ENCODE data around the gene MAPK1. TPM values are rescaled to one million over a fixed set of nuclear protein-coding genes. Genes with fewer than 3 reads are reported as not detected.

MAPK1 gene
- total and polyA plus RNA-seq, 9 of the 15 experiments (the other 6 are each of a cell fraction or from before 2014, with no cell fraction given): 46.3 to 575 (median 283) TPM

DNA sequence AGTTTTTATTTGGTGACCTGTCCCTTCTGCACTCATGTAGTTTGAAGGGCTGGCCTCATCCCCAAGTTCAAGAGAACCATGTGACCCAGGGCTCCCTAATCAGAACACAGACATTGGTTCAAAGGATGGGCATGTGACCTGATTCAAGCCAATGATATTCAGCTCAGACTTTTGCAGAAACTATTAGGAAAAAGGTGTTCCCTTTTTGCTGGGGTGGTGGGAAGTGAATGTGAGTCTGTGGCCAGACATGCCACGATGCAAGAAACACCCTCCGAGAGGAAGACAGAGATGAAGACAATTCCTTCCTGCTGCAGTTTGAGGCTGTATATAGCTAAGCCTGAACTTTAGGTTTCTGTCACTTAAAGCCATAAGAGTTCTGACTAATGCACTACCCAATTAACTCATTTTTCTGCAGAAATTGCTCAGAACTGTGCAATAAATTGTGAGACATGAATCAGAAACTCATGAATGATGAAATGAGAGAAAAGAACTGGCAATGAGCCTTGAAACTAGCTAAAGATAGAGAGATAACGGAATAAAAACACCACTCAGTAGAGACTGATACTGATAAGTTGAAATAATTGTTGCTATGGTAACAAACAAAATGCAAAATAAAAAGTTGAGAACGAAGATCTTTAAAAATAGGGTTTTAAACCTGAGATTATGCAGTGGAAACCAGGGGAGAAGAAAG, 9.2 kb upstream of the MAPK1 start (continued):
- TF ChIP-seq, protein P1, sequence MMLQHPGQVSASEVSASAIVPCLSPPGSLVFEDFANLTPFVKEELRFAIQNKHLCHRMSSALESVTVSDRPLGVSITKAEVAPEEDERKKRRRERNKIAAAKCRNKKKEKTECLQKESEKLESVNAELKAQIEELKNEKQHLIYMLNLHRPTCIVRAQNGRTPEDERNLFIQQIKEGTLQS (IDR thresholded peaks at IDR 0.05): no peak
- TF ChIP-seq, protein P1 (CRISPR knock-in tag; conservative IDR thresholded peaks at IDR 0.05): 0 out of 2 replicates have a peak, but pooled peaks have one; percentile 74
- TF ChIP-seq ZNF780A (CRISPR knock-in tag; IDR thresholded peaks at IDR 0.05) (no peak), HNRNPK (IDR thresholded peaks at IDR 0.05; ENCODE audit: low read depth, low read length, poor library complexity, severe bottlenecking) (no peak), BRD4 (IDR thresholded peaks at IDR 0.05) (peak; percentile 75; the same call in 1 of the 2 replicates), ZC3H4 (CRISPR knock-in tag; IDR thresholded peaks at IDR 0.05; ENCODE audit: borderline replicate concordance) (no peak), ZNF133 (CRISPR knock-in tag; IDR thresholded peaks at IDR 0.05) (no peak), HOXB6 (CRISPR knock-in tag; IDR thresholded peaks at IDR 0.05; ENCODE audit: borderline replicate concordance) (no peak), ZFP36 (IDR thresholded peaks at IDR 0.05; ENCODE audit: low read depth, low read length, partially characterized antibody) (no peak), ZNF764 (CRISPR knock-in tag; IDR thresholded peaks at IDR 0.05; ENCODE audit: low read depth) (no peak), JUND (IDR thresholded peaks at IDR 0.05; ENCODE audit: borderline replicate concordance, low read depth, low read length) (peak; percentile 55; the same call in 1 of the 2 replicates), JUND (tag; IDR thresholded peaks at IDR 0.05; ENCODE audit: borderline replicate concordance, low read depth, low read length) (no peak)
- TF ChIP-seq, protein P2, sequence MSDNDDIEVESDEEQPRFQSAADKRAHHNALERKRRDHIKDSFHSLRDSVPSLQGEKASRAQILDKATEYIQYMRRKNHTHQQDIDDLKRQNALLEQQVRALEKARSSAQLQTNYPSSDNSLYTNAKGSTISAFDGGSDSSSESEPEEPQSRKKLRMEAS (CRISPR knock-in tag; IDR thresholded peaks at IDR 0.05): no peak
- TF ChIP-seq, protein P3, sequence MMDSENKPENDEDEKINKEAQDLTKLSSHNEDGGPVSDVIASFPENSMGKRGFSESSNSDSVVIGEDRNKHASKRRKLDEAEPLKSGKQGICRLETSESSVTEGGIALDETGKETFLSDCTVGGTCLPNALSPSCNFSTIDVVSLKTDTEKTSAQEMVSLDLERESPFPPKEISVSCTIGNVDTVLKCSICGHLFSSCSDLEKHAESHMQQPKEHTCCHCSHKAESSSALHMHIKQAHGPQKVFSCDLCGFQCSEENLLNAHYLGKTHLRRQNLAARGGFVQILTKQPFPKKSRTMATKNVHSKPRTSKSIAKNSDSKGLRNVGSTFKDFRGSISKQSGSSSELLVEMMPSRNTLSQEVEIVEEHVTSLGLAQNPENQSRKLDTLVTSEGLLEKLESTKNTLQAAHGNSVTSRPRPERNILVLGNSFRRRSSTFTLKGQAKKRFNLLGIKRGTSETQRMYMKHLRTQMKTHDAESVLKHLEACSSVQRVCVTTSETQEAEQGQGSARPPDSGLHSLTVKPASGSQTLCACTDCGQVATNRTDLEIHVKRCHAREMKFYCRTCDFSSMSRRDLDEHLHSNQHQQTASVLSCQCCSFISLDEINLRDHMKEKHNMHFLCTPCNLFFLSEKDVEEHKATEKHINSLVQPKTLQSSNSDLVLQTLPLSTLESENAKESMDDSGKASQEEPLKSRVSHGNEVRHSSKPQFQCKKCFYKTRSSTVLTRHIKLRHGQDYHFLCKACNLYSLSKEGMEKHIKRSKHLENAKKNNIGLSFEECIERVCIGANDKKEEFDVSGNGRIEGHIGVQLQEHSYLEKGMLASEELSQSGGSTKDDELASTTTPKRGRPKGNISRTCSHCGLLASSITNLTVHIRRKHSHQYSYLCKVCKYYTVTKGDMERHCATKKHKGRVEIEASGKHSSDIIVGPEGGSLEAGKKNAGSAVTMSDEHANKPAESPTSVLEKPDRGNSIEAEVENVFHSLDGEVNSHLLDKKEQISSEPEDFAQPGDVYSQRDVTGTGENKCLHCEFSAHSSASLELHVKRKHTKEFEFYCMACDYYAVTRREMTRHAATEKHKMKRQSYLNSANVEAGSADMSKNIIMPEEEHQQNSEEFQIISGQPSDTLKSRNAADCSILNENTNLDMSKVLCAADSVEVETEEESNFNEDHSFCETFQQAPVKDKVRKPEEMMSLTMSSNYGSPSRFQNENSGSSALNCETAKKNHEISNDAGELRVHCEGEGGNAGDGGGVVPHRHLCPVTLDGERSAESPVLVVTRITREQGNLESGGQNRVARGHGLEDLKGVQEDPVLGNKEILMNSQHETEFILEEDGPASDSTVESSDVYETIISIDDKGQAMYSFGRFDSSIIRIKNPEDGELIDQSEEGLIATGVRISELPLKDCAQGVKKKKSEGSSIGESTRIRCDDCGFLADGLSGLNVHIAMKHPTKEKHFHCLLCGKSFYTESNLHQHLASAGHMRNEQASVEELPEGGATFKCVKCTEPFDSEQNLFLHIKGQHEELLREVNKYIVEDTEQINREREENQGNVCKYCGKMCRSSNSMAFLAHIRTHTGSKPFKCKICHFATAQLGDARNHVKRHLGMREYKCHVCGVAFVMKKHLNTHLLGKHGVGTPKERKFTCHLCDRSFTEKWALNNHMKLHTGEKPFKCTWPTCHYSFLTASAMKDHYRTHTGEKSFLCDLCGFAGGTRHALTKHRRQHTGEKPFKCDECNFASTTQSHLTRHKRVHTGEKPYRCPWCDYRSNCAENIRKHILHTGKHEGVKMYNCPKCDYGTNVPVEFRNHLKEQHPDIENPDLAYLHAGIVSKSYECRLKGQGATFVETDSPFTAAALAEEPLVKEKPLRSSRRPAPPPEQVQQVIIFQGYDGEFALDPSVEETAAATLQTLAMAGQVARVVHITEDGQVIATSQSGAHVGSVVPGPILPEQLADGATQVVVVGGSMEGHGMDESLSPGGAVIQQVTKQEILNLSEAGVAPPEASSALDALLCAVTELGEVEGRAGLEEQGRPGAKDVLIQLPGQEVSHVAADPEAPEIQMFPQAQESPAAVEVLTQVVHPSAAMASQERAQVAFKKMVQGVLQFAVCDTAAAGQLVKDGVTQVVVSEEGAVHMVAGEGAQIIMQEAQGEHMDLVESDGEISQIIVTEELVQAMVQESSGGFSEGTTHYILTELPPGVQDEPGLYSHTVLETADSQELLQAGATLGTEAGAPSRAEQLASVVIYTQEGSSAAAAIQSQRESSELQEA (IDR thresholded peaks at IDR 0.05; ENCODE audit: low read depth): no peak
- TF ChIP-seq, protein P4, sequence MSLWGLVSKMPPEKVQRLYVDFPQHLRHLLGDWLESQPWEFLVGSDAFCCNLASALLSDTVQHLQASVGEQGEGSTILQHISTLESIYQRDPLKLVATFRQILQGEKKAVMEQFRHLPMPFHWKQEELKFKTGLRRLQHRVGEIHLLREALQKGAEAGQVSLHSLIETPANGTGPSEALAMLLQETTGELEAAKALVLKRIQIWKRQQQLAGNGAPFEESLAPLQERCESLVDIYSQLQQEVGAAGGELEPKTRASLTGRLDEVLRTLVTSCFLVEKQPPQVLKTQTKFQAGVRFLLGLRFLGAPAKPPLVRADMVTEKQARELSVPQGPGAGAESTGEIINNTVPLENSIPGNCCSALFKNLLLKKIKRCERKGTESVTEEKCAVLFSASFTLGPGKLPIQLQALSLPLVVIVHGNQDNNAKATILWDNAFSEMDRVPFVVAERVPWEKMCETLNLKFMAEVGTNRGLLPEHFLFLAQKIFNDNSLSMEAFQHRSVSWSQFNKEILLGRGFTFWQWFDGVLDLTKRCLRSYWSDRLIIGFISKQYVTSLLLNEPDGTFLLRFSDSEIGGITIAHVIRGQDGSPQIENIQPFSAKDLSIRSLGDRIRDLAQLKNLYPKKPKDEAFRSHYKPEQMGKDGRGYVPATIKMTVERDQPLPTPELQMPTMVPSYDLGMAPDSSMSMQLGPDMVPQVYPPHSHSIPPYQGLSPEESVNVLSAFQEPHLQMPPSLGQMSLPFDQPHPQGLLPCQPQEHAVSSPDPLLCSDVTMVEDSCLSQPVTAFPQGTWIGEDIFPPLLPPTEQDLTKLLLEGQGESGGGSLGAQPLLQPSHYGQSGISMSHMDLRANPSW (CRISPR knock-in tag; IDR thresholded peaks at IDR 0.05): peak; percentile 92
